H1 (cell line): ENCODE measurements around the gene CYB561D2. TPM values are rescaled to one million over a fixed set of nuclear protein-coding genes. Genes with fewer than 3 reads are reported as not detected.

Experiments
- CTCF ChIA-PET: fragments of 300-600 bp; sonication (Branson Sonifier 250); formaldehyde crosslinking; loops from one replicate; lab custom pipeline; 2021; ENCODE audit not compliant: partially characterized antibody; lab: Charles Lee
- POLR2A ChIA-PET: fragments of 300-600 bp; sonication (Branson Sonifier 250); formaldehyde crosslinking; loops from one replicate; lab custom pipeline; 2021; ENCODE audit warnings: inconsistent platforms; ENCODE audit not compliant: partially characterized antibody; lab: Charles Lee
- DNase-seq, 2 experiments: peaks; one replicate each; pipeline versions ENCODE4 v3.0.0 to v3.0.0-alpha.2; 2010 to 2022; ENCODE audit warnings: low spot score in 2 of 2, low read depth in 1 of 2, mixed read lengths in 1 of 2
- FAIRE-seq: peaks from 2 replicates; lab custom pipeline; 2011; peaks lifted over from hg19 to GRCh38; lab: Jason Lieb, UNC
- H2AFZ ChIP-seq: 2 replicates; pipeline ENCODE4 v1.8.1; 2012; ENCODE audit warnings: low read length, inconsistent platforms
- H2AK5ac ChIP-seq: 2 replicates; pipeline ENCODE4 v1.6.1; 2013; ENCODE audit warnings: low read depth, low read length
- H2BK120ac ChIP-seq: replicated peaks from 2 replicates; pipeline ENCODE3; 2013; ENCODE audit warnings: low read depth, low read length, inconsistent platforms
- H2BK12ac ChIP-seq: 2 replicates; pipeline ENCODE4 v1.6.1; 2013; ENCODE audit warnings: low read depth, low read length
- H2BK15ac ChIP-seq: 2 replicates; pipeline ENCODE4 v1.6.1; 2013; ENCODE audit warnings: low read length
- H2BK20ac ChIP-seq: 2 replicates; pipeline ENCODE4 v1.6.1; 2013; ENCODE audit warnings: low read length
- H2BK5ac ChIP-seq: 2 replicates; pipeline ENCODE4 v1.6.1; 2013; ENCODE audit warnings: low read depth, low read length
- H3K14ac ChIP-seq: 2 replicates; pipeline ENCODE4 v1.6.1; 2013; ENCODE audit warnings: inconsistent platforms; ENCODE audit not compliant: insufficient read length
- H3K18ac ChIP-seq: 2 replicates; pipeline ENCODE4 v1.6.1; 2013; ENCODE audit warnings: low read length; ENCODE audit errors: extremely low read depth
- H3K23ac ChIP-seq: 2 replicates; pipeline ENCODE4 v1.6.1; 2013; ENCODE audit warnings: inconsistent platforms; ENCODE audit not compliant: insufficient read length
- H3K23me2 ChIP-seq: 2 replicates; pipeline ENCODE4 v1.6.1; 2013; ENCODE audit warnings: low read depth, low read length
- H3K27ac ChIP-seq: 2 replicates; pipeline ENCODE4 v1.6.1; 2011; ENCODE audit warnings: low read depth, low read length, inconsistent platforms
- H3K27me3 ChIP-seq, 4 experiments: replicated peaks in 1 of 4; 1 replicate in 1 of 4; 2 replicates in 3 of 4; pipeline versions ENCODE4 v1.6.1 to v1.8.1; 2011 to 2013; ENCODE audit warnings: low read length in 3 of 4, mild to moderate bottlenecking in 3 of 4, inconsistent platforms in 2 of 4, mixed read lengths in 2 of 4, moderate library complexity in 1 of 4; ENCODE audit not compliant: control insufficient read depth in 3 of 4, insufficient read depth in 3 of 4; ENCODE audit errors: extremely low read depth in 1 of 4
- H3K36me3 ChIP-seq, 4 experiments: 2 replicates each; pipeline versions ENCODE4 v1.6.1 to v1.8.1; 2011 to 2013; ENCODE audit warnings: mild to moderate bottlenecking in 4 of 4, low read length in 3 of 4, moderate library complexity in 2 of 4, control low read depth in 1 of 4, inconsistent platforms in 1 of 4; ENCODE audit not compliant: insufficient read depth in 4 of 4, control insufficient read depth in 2 of 4
- H3K4ac ChIP-seq: replicated peaks from 2 replicates; pipeline ENCODE3; 2013; ENCODE audit warnings: low read length, low read depth, mixed read lengths, inconsistent platforms; ENCODE audit not compliant: insufficient read length
- H3K4me1 ChIP-seq, 4 experiments: replicated peaks in 1 of 4; 1 replicate in 1 of 4; 2 replicates in 3 of 4; pipeline versions ENCODE4 v1.6.1 to v1.8.1; 2011 to 2013; ENCODE audit warnings: low read length in 3 of 4, inconsistent platforms in 2 of 4, mixed read lengths in 1 of 4; ENCODE audit not compliant: insufficient read depth in 4 of 4, control insufficient read depth in 3 of 4
- H3K4me2 ChIP-seq, 2 experiments: 2 replicates each; pipeline versions ENCODE4 v1.6.1 to v1.8.1; 2011 to 2013; ENCODE audit warnings: low read depth in 2 of 2, low read length in 2 of 2, control low read depth in 1 of 2, inconsistent platforms in 1 of 2, mild to moderate bottlenecking in 1 of 2; ENCODE audit not compliant: insufficient read depth in 1 of 2
- H3K4me3 ChIP-seq, 4 experiments: fragments of 200-600, 300-600 bp in 1 of 4; sonication (generic), shearing (Covaris generic), sonication (Bioruptor Twin) in 1 of 4; 2 replicates each; pipeline versions ENCODE4 v1.5.1 to v1.8.1; 2011 to 2016; ENCODE audit warnings: low read length in 4 of 4, low read depth in 3 of 4, control low read depth in 2 of 4, inconsistent platforms in 2 of 4, mild to moderate bottlenecking in 2 of 4, mixed read lengths in 1 of 4, moderate library complexity in 1 of 4; ENCODE audit not compliant: insufficient read depth in 2 of 4; ENCODE audit errors: extremely low read depth in 1 of 4
- H3K56ac ChIP-seq: replicated peaks from 2 replicates; pipeline ENCODE3; 2013; ENCODE audit warnings: low read depth, mild to moderate bottlenecking, mixed read lengths, low read length, inconsistent platforms; ENCODE audit not compliant: insufficient read length
- H3K79me1 ChIP-seq: 2 replicates; pipeline ENCODE4 v1.6.1; 2013; ENCODE audit warnings: low read depth, low read length, control low read depth
- H3K79me2 ChIP-seq, 2 experiments: 2 replicates each; pipeline versions ENCODE4 v1.6.1 to v1.8.1; 2012 to 2013; ENCODE audit warnings: low read length in 2 of 2, mild to moderate bottlenecking in 2 of 2, inconsistent platforms in 1 of 2; ENCODE audit not compliant: insufficient read depth in 2 of 2, control insufficient read depth in 1 of 2
- H3K9ac ChIP-seq, 4 experiments: replicated peaks in 1 of 4; 1 replicate in 1 of 4; 2 replicates in 3 of 4; pipeline versions ENCODE4 v1.6.1 to v1.8.1; 2011 to 2013; ENCODE audit warnings: low read depth in 3 of 4, low read length in 3 of 4, control low read depth in 2 of 4, mild to moderate bottlenecking in 2 of 4, moderate library complexity in 2 of 4, inconsistent platforms in 1 of 4; ENCODE audit errors: extremely low read depth in 1 of 4
- H3K9me3 ChIP-seq, 2 experiments: 2 replicates each; pipeline versions ENCODE4 v1.6.1 to v1.8.1; 2012 to 2013; ENCODE audit warnings: mild to moderate bottlenecking in 2 of 2, moderate library complexity in 2 of 2, control low read depth in 1 of 2, inconsistent platforms in 1 of 2, low read depth in 1 of 2, low read length in 1 of 2, mixed read lengths in 1 of 2; ENCODE audit not compliant: insufficient read depth in 2 of 2
- H4K20me1 ChIP-seq, 2 experiments: replicated peaks in 1 of 2; 2 replicates each; pipeline versions ENCODE3 to v1.8.1; 2011 to 2013; ENCODE audit warnings: inconsistent platforms in 2 of 2, low read length in 2 of 2, mild to moderate bottlenecking in 1 of 2; ENCODE audit not compliant: insufficient read depth in 2 of 2, control insufficient read depth in 1 of 2
- H4K5ac ChIP-seq: 2 replicates; pipeline ENCODE4 v1.6.1; 2013; ENCODE audit warnings: low read length, low read depth, mixed read lengths, inconsistent platforms; ENCODE audit not compliant: insufficient read length
- H4K8ac ChIP-seq: 2 replicates; pipeline ENCODE4 v1.8.0; 2013; ENCODE audit warnings: mild to moderate bottlenecking, moderate library complexity, low read length, inconsistent platforms; ENCODE audit not compliant: insufficient read depth; ENCODE audit errors: extremely low read depth
- H4K91ac ChIP-seq: replicated peaks from 2 replicates; pipeline ENCODE3; 2013; ENCODE audit warnings: low read length, mixed read lengths, inconsistent platforms; ENCODE audit not compliant: insufficient read length
- CEBPB ChIP-seq: IDR thresholded peaks from 2 replicates; pipeline ENCODE4 v1.6.1; 2012; ENCODE audit warnings: low read depth, low read length
- WGBS, 2 experiments: shearing (Covaris generic) in 1 of 2; methylation state at CpG; one replicate each; pipeline versions ENCODE4 v1.1.6 to v1.1.7; 2013 to 2015; ENCODE audit warnings: low lambda C conversion rate in 2 of 2, mixed read lengths in 2 of 2, inconsistent platforms in 1 of 2, low coverage in 1 of 2, missing lambda C conversion rate in 1 of 2; ENCODE audit not compliant: insufficient replicate concordance in 2 of 2, insufficient coverage in 1 of 2, insufficient read length in 1 of 2; ENCODE audit errors: extremely low coverage in 1 of 2, missing lambda C conversion rate in 1 of 2; 5-methylcytosine and 5-hydroxymethylcytosine counted together
- polyA plus RNA-seq, 7 experiments: library from polyadenylated mRNA; depleted of rRNA in 3 of 7; stranded (reverse) in 5 of 7; unstranded in 2 of 7; fragments of >200 nt in 5 of 7; fragments of 200-250 nt in 2 of 7; gene quantifications; 1 replicate in 5 of 7; 2 replicates in 1 of 7; 4 replicates in 1 of 7; pipeline versions ENCODE4 v1.2.1 to v1.2.3, GENCODE V29; 2011 to 2013; ENCODE audit warnings: missing spikeins in 2 of 7, mixed read lengths in 2 of 7
- total RNA-seq: library from RNA; stranded (reverse); fragmentation: NEBNext Ultra II Directional; extraction: Animal tissue kit (Norgen Biotek cat#: 25700); gene quantifications from 2 replicates; pipeline ENCODE4 v1.2.1, GENCODE V29; 2021

Gene CYB561D2
- total and polyA plus RNA-seq, 2 of the 8 experiments (the other 6 are each of a cell fraction or from before 2014, with no cell fraction given) = 9.8 to 34.0 TPM

- Histone ChIP-seq H3K9ac (no peak overlapping the region), H3K18ac (no peak overlapping the region; the same call in 1 of the 2 replicates), H4K5ac (no peak overlapping the region), H3K36me3 (no peaks in the 10 kb centered on the region), H3K4me3 (no peak overlapping the region), H2BK20ac (no peak overlapping the region), H3K9me3 (no peaks in the 10 kb centered on the region), H3K79me1 (no peaks in the 10 kb centered on the region), H2AK5ac (no peak overlapping the region), H4K8ac (peak overlapping the region; percentile 6; the same call in 1 of the 2 replicates), H3K23me2 (no peaks in the 10 kb centered on the region), H3K14ac (no peak overlapping the region), H2BK5ac (no peak overlapping the region), H3K4ac (no peak overlapping the region), H3K27ac (no peak overlapping the region), H3K79me2 (no peaks in the 10 kb centered on the region), H3K23ac (no peak overlapping the region), H4K91ac (no peak overlapping the region), H3K4me1 (peaks cover 0 to 2% (median under 1%) of the 10 kb centered on the region in 4 experiments; a peak in 3 of 7 replicates), H2BK12ac (no peak overlapping the region), H4K20me1 (peaks cover 0 to 3% of the 10 kb centered on the region in 2 experiments), H3K56ac (no peak overlapping the region), H2AFZ (no peak overlapping the region), H3K27me3 (no peaks in the 10 kb centered on the region), H3K4me2 (no peak overlapping the region), H2BK120ac (no peak overlapping the region), H2BK15ac (no peak overlapping the region)
- CTCF ChIA-PET = interaction anchor here (0.7 to 9.3 kb wide), 17 partner anchors 10 to 182 kb away, joined by 3 to 136 read pairs (median 6); partner anchors contain the start of genes CYB561D2, NPRL2 and ZMYND10
- POLR2A ChIA-PET = interaction anchor here (0.9 kb wide), 1 partner anchor 127 kb away, joined by 3 read pairs; no protein-coding TSS in a partner anchor
- DNase-seq (no peak), FAIRE-seq (no peak)
- 92% methylated on average over 22 of the region's 22 CpGs; no CpG with 5 or more reads in 1 of the 2 experiments for WGBS, 2 experiments
- TF ChIP-seq CEBPB = no peak
These were observed 38.2 kb downstream of the CYB561D2 start for GRCh38 chr3:50388720-50389413.
